Heart right ventricle (tissue), 16 donors: ENCODE results near the gene WRNIP1. TPM values are rescaled to one million over a fixed set of nuclear protein-coding genes. Genes with fewer than 3 reads are reported as not detected.

ENCODE experiments used
- ATAC-seq, 8 donors: fragments of 200-7000 bp; cut with Tn5 transposase; one replicate each; pipeline ENCODE4 v1.9.1; 2020; ENCODE audit warnings: mild to moderate bottlenecking in 8 of 8, moderate library complexity in 8 of 8, moderate number of reproducible peaks in 1 of 8
- DNase-seq, 2 donors: peaks; one replicate each; pipeline ENCODE4 v3.0.0-alpha.2; 2020
- H3K27ac ChIP-seq, 10 donors: fragments of 200-600 bp; sonication (generic) in 2 of 10; one replicate each; pipeline versions ENCODE4 v1.5.0 to v1.8.0; 2020 to 2022; ENCODE audit warnings: mild to moderate bottlenecking in 3 of 10
- H3K27me3 ChIP-seq, 7 donors: fragments of 200-600 bp; one replicate each; pipeline ENCODE4 v1.8.0; 2021 to 2022; ENCODE audit warnings: mild to moderate bottlenecking in 2 of 7
- H3K36me3 ChIP-seq, 9 donors: fragments of 200-600 bp; sonication (generic) in 1 of 9; one replicate each; pipeline versions ENCODE4 v1.5.0 to v1.8.0; 2020 to 2022; ENCODE audit warnings: mild to moderate bottlenecking in 2 of 9
- H3K4me1 ChIP-seq, 9 donors: fragments of 200-600 bp; sonication (generic) in 1 of 9; one replicate each; pipeline versions ENCODE4 v1.5.0 to v1.8.0; 2020 to 2022; ENCODE audit warnings: mild to moderate bottlenecking in 4 of 9
- H3K4me3 ChIP-seq, 10 donors: fragments of 200-600 bp; sonication (generic) in 2 of 10; one replicate each; pipeline versions ENCODE4 v1.5.0 to v1.8.0; 2020 to 2022; ENCODE audit warnings: mild to moderate bottlenecking in 7 of 10, moderate library complexity in 2 of 10
- H3K9me3 ChIP-seq, 11 donors: fragments of 200-600 bp in 10 of 11; sonication (generic) in 2 of 11; one replicate each; pipeline versions ENCODE4 v1.5.0 to v1.8.0; 2013 to 2022; ENCODE audit warnings: mild to moderate bottlenecking in 2 of 11, control low read depth in 1 of 11, moderate library complexity in 1 of 11
- CTCF ChIP-seq, 9 donors: fragments of 200-600 bp; sonication (generic) in 2 of 9; IDR thresholded peaks; one replicate each; pipeline versions ENCODE4 v1.5.0 to v1.8.0; 2021 to 2022; ENCODE audit warnings: antibody characterized with exemption in 9 of 9, mild to moderate bottlenecking in 5 of 9, moderate library complexity in 1 of 9
- WGBS, 2 donors: extraction: QIAGEN DNeasy Blood & Tissue Kit; methylation state at CpG; one replicate each; pipeline ENCODE4 v1.1.7; 2013; ENCODE audit warnings: inconsistent platforms in 1 of 2; 5-methylcytosine and 5-hydroxymethylcytosine counted together
- intact Hi-C, 10 donors: fragments of 100-400 bp; cut with DNase I; formaldehyde crosslinking; loops; one replicate each; pipeline versions ENCODE4 v1.11.1 to v1.14.2; 2022
- polyA plus RNA-seq, 2 donors: library from polyadenylated mRNA; stranded (reverse); fragments of 200-250 nt; gene quantifications; one replicate each; pipeline ENCODE4 v1.2.3, GENCODE V29; 2013
- total RNA-seq, 10 donors: library from RNA; stranded (reverse); fragmentation: NEBNext Ultra II Directional in 3 of 10; extraction: Animal tissue kit (Norgen Biotek cat#: 25700) in 3 of 10; gene quantifications; one replicate each; pipeline versions ENCODE4 v1.2.1 to v1.2.4, GENCODE V29; 2021 to 2023
- donor health status: Arrhythmogenic right ventricular cardiomyopathy.
- donor health status: ischemic (EF 13 %, LVEDD 7.1; RV severe dilation, severe dysfunction).
- donor health status: healthy with polysubstance abuse.
- donor health status: DM: no; HTN: yes; CAD: no.
- donor health status: DM: no; HTN: no; CAD: no.
- donor health status: ischemic (EF 25% LVEDD 6.9; RV normal size, moderate dysfunction).
- donor health status: ischemic (EF 25% LVEDD 5.7; RV mildly dilated, moderate dysfunction).
- donor health status: healthy.
- donor health status: DM: yes; HTN: yes; CAD: no.
- donor health status: Ischemic cardiomyopathy.
- donor health status: ischemic (EF 35%, LVEDD 5.7; RV mildly dilated, moderate dysfunction).
- donor health status: nonischemic (EF 11% LVEDD 7.7; RV severe dilation, severe dysfunction).
- donor health status: DM: yes; HTN: yes; CAD: no.
- donor health status: PGD.
- donor health status: ischemic (EF 29% LVEDD 5.4; RV normal size, mild dysfunction).
- donor health status: nonischemic (EF 23%, LVEDD 6.1; RV moderate dilation, normal function).

The WRNIP1 gene
- total and polyA plus RNA-seq, 12 donors = 29.7 to 44.9 (median 35.6) TPM

- ATAC-seq = no peak
- intact Hi-C loops = loop anchor here in 3 of 10 donors (10.0 kb wide), 2 partner anchors 133 to 153 kb away; no protein-coding TSS in a partner anchor
Observed at GRCh38 chr6:2781685-2782355, 16.6 kb downstream of the WRNIP1 start.

GRCh38 chr6:2782356-2782708 lies 17.1 kb downstream of the WRNIP1 start:
- intact Hi-C loops = loop anchor here in 3 of 10 donors (10.0 kb wide), 2 partner anchors 132 to 152 kb away; no protein-coding TSS in a partner anchor
- ATAC-seq (no peak), DNase-seq (no peak)
- Histone ChIP-seq H3K36me3 (peaks cover 0 to 90% (median 33%) of the 10 kb centered on the region in 9 donors), H3K4me3 (no peak overlapping the region), H3K27me3 (no peaks in the 10 kb centered on the region), H3K9me3 (no peaks in the 10 kb centered on the region), H3K4me1 (peaks cover 0 to 41% (median 18%) of the 10 kb centered on the region in 9 donors), H3K27ac (no peak overlapping the region)
- WGBS, 2 donors = 91 to 93% methylated on average over 9 of the region's 9 CpGs
- no peak for TF ChIP-seq CTCF (IDR thresholded peaks at IDR 0.05)

More at GRCh38 chr6:2781685-2782355, 16.6 kb downstream of the WRNIP1 start:
- no peak for DNase-seq
- no peaks in the 10 kb centered on the region for H3K27me3 ChIP-seq
- no peak overlapping the region for H3K4me3 ChIP-seq
- H3K27ac ChIP-seq = no peak overlapping the region
- TF ChIP-seq CTCF (IDR thresholded peaks at IDR 0.05) = no peak
- H3K4me1 ChIP-seq = peaks cover 0 to 45% (median 18%) of the 10 kb centered on the region in 9 donors
- H3K36me3 ChIP-seq = peaks cover 0 to 86% (median 33%) of the 10 kb centered on the region in 9 donors
- 93 to 94% methylated on average over 7 of the region's 7 CpGs for WGBS, 2 donors
- no peaks in the 10 kb centered on the region for H3K9me3 ChIP-seq

GRCh38 chr6:2782825-2783187 lies 17.6 kb downstream of the WRNIP1 start:
- TF ChIP-seq CTCF (IDR thresholded peaks at IDR 0.05) = no peak
- 78 to 85% methylated on average over 10 of the region's 10 CpGs for WGBS, 2 donors
- DNase-seq (no peak), ATAC-seq (no peak)
- intact Hi-C loops = loop anchor here in 3 of 10 donors (10.0 kb wide), 2 partner anchors 132 to 152 kb away; no protein-coding TSS in a partner anchor
- H3K36me3 ChIP-seq = peaks cover 0 to 95% (median 35%) of the 10 kb centered on the region in 9 donors
- no peak overlapping the region for H3K27ac ChIP-seq
- peaks cover 0 to 37% (median 18%) of the 10 kb centered on the region in 9 donors for H3K4me1 ChIP-seq
- H3K27me3 ChIP-seq = no peaks in the 10 kb centered on the region
- no peak overlapping the region for H3K4me3 ChIP-seq
- no peaks in the 10 kb centered on the region for H3K9me3 ChIP-seq

GRCh38 chr6:2783188-2783963 lies 18.2 kb downstream of the WRNIP1 start:
- ATAC-seq (peak in 1 of 8 donors; percentile 27), DNase-seq (no peak)
- TF ChIP-seq CTCF (IDR thresholded peaks at IDR 0.05) = no peak
- no peaks in the 10 kb centered on the region for H3K27me3 ChIP-seq
- no peak overlapping the region for H3K27ac ChIP-seq
- peaks cover 0 to 99% (median 37%) of the 10 kb centered on the region in 9 donors for H3K36me3 ChIP-seq
- peaks cover 0 to 34% (median 18%) of the 10 kb centered on the region in 9 donors for H3K4me1 ChIP-seq
- H3K4me3 ChIP-seq = no peak overlapping the region
- 66 to 69% methylated on average over 18 to 19 of the region's 19 CpGs for WGBS, 2 donors
- no peaks in the 10 kb centered on the region for H3K9me3 ChIP-seq
- intact Hi-C loops = loop anchor here in 3 of 10 donors (10.0 kb wide), 2 partner anchors 131 to 151 kb away; no protein-coding TSS in a partner anchor
